GM18858 (cell line): Measurements from ENCODE around the gene CRYBA2.

ENCODE experiments used
- ATAC-seq: cut with Tn5 transposase; IDR thresholded peaks from one replicate; pipeline ENCODE4 v1.9.1; 2021; ENCODE audit not compliant: unreplicated experiment

CRYBA2 gene

DNA sequence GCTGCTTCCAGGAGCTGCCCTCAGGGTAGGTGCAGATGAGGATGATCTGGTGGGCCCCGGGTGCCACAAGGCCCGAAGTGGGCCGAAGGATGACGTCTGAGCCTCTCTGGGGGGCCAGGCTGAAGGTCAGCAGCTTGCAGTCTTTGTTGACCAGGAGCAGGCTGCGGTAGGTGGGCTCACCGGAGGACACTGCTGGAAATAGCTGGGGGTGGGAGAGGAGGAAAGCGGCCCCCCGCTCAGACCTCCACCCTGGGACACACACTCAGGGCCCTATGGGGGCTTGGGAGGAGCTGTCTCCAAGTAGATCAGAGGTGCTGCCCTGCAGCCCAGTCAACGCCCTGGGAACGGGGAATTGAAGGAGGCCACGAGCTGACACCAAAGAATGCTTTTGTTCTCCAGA lies 30.8 kb upstream of the CRYBA2 start:
- ATAC-seq, result no peak

DNA sequence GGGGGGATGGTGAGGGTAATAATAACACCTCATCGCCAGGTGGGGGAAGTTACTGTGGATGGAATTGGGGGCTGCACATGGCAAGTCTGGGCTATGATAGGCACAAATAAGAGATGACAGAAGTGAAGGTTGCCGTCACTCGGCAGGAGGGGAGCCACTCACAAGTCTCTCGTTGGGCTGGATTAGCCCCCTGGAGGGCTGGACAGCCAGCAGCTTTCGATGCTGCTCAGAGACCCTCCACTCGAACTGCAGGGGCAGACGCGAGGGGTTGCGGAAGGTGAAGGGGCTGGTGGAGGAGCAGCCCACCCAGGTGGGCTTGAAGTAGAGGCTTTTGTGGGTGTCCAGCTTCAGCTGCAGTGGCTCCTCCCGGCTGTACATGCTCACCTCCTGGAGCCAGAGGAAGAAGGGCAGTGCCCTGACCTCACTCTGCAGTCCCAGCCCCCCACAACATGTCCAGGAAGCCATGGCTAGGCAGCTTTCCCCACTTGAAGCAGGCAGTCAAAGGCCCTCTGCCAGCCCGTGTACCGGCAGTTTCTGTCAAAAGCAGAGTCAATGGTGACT lies 29.9 kb upstream of the CRYBA2 start:
- ATAC-seq, result no peak

GRCh38 chr2:219022616-219023015 lies 29.4 kb upstream of the CRYBA2 start:
- no peak for ATAC-seq

DNA sequence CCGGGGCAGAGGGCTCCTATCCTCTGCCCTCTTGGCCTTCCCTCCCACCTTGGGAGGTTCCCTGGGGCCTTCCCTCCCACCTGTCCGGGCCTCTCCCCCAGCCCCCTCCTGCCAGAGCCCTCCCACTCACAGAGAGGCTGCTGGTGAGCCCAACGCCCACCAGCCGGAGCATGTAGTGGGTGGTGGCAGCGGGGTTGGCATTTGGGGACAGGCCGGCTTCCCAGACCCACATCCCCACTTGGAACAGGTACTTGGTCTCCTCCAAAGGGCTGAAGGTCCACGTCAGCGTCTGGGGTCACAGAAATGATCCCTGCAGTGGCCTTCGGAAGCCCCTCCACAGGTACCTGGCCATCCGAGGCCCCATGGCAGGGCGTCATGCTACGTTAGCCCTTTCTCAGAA lies 28.8 kb upstream of the CRYBA2 start:
- ATAC-seq, result no peak

DNA sequence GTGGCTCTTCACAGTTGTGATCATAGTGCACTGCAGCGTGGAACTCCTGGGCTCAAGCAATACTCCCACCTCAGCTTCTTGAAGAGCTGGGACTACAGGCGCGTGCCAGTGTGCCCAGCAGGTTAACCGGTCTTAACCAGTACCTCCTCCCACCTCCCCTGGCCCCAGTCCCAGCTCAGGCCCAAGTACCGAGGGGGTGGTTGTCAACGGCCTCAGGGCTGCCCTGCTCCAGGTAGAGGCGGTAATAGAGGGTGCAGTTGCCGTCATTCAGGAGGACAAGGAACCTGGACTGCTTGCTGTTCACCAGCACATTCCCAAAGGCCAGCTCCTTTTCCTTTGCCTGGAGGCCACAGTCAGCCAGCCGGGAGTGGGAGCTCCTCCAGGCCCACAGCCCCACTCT lies 28.4 kb upstream of the CRYBA2 start:
- no peak for ATAC-seq

GRCh38 chr2:219020604-219021365 lies 27.6 kb upstream of the CRYBA2 start:
- no peak for ATAC-seq

DNA sequence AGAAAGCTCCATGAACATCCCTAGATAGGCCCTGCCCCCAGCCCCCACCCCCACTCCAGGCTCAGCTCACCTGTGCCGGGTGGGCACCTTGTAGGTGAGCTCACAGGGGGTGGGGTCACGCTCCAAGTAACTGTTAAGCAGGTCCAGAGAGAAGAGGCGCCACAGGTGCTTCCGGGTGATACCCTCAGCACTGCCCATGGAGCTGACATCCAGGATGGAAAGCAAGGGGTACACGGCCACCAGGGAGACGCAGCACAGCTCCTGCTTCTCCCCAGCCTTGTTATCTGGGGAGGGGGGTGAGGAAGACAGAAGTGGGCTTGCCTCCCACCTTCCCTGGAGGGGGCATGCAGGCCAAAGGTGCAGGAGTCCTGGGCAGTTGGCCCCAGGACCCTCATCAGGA lies 26.2 kb upstream of the CRYBA2 start:
- ATAC-seq, result no peak

GRCh38 chr2:219018726-219019125 lies 25.5 kb upstream of the CRYBA2 start:
- ATAC-seq, result no peak

DNA sequence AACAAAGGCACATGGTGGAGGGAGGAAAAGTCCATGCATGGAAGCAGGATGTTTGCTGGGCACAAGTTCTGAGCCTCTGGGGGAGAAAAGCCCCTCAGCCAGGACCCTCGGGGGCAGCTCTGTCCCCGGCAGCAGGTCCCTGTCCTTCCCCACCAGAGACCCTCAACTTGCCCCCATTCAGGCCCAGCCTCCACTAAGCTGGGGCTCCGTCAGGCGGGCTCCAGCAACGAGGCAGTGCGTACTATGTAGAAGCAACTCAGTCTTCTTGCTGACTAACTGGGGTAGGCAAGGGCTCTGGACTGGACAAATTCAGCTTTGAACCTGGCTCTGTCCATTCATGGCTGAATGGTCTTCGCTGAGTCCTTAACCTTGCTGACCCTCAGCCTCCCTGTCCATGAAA lies 25.1 kb upstream of the CRYBA2 start:
- no peak for ATAC-seq

- ATAC-seq, result no peak
Measured at GRCh38 chr2:219017201-219017931, 24.1 kb upstream of the CRYBA2 start.

DNA sequence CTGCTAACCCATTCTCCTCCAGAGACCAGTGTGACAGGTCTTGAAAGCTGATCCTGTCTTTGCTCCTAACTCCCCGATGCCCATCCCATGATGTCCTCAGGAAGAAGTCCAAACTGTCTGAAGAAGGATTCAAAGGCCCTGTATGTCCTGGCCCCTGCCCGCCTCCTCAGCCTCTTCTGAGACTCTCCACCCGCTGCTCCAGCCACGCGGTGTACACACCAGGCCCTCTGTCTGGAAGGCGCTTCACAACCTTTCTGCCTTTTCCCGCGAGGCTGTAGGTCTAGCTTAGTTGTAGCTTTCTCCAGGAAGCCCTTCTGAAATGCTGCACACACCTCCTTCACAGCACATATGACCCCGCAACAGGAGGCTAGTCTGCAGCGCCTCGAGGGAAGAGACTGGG lies 23.5 kb upstream of the CRYBA2 start:
- ATAC-seq, result no peak

DNA sequence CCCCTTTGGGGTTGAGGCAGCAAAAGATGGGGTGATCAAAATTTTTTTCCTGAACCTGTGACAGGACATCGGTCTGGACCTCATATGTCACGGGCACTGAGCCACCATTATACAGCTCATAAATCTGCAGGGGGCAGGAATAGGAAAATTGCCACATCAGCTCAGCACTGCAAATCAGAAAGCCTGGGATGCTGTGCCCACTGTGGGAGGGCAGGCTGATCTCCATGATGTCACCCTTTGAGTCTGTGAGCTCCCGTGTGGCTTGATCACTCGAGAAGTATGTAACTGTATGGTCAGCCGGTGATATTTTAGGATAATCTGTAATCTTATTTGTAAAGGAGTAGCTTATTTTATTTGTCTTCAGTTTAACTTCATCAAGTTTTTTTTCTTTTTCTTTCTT lies 17.7 kb upstream of the CRYBA2 start:
- ATAC-seq, result no peak

DNA sequence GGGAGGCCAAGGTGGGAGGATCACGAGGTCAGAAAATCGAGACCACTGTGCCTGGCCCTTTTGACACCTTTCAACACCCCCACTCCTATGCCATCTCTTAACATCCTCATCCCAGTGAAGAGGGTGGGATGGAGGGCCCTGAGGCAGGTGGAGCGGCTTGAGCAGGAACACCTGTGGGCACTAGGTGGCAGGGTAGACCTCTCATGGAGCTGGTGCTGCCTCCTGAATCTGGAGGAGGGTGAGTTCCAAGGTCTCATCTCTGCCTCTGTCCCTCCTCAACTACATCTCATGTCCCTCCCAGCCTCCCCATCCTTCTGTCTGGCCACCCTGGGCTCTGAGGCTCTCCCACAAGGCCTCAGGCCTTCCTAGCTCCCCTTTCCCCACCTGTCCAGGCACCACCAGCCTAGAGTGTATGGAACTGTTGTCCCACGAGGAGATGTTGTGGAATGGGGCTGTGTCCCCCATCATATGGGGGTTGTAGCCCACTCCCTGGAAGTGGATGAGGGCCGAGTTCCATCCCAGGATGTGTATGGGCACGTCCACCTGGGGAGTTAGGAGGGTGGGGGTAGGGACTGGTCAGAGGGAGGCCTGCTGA lies 17.0 kb upstream of the CRYBA2 start:
- ATAC-seq, result no peak

- ATAC-seq, result no peak
Measured at GRCh38 chr2:219009294-219009693, 16.1 kb upstream of the CRYBA2 start.

DNA sequence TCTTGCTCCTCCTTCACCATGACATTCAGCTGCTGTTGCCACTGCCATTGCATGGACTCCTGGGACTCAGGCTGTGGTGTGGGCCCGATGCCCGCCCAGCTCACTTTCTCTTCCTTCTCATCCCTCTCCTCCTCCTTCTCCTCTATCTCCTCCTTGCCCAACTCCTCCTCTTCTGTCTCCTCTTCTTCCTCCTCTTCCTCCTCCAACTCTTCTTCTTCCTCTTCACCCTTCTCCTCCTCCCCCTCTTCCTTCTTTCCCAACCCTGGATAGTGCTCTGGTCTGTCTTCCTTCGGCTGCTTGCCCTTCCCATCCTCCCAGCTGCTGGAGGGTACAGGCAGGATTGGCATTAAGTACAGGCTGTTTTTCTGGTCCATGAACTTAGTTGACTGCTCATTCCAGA lies 10.8 kb upstream of the CRYBA2 start:
- ATAC-seq, result no peak

DNA sequence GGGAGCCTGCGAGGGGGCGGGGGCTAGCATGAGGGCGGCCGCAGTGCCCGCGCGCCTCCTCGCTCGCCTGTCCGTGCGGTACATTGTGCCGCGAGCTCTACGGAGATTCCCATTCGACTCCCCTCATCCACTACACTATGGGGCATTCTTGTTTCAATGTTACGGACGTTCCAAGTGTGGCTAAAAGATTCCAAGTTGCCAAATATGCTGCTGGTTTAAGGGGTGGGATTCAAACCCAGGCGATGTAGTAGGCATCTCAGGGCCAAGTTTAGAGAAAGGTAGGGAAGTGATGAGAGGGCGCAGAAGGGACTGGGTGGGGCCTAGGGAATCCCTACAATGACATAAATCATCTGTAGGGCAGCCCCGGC lies 10.0 kb upstream of the CRYBA2 start:
- no peak for ATAC-seq

DNA sequence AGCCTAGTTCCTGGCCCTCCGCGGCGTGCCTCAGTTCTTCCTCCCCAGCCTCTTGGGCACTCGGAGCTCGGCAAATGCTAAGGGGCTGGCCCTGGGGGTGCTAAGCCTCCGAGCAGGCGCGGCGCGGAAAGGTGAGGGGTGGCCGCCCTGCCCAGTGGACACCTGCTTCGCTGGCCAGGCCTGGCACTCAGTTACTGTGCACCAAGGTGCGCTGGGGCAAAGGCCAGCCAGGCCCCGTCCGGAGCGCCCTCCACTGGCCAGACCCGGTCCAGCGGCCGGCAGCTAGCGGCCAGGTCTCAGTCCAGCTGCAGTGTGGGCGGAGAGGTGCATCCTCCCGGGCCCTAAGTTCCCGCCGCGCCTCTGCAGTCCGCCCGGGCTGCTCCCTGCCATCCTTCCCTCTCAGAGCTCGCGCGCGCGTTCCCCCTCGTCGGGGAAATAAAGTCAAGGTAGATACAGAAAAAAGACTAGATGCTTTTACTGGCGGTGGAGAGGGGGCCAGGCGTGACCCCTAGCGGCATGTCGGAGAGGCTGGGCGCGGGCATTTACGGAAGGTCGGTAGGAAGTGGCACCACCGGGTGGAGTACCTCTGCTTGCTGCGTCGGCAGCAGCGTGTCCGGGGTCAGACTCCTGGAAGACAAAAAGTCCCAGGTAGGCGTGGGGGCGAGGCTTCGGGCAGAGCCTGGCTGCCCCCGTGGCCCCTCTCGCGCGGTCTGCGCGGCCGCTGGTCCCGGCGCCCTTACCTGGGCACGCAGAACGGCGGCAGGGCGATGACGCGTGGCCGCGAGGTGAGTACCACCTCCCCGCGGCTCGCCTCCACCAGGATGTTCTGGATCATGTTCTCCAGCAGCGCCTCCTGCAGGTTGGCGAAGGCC lies 9.4 kb upstream of the CRYBA2 start:
- no peak for ATAC-seq

DNA sequence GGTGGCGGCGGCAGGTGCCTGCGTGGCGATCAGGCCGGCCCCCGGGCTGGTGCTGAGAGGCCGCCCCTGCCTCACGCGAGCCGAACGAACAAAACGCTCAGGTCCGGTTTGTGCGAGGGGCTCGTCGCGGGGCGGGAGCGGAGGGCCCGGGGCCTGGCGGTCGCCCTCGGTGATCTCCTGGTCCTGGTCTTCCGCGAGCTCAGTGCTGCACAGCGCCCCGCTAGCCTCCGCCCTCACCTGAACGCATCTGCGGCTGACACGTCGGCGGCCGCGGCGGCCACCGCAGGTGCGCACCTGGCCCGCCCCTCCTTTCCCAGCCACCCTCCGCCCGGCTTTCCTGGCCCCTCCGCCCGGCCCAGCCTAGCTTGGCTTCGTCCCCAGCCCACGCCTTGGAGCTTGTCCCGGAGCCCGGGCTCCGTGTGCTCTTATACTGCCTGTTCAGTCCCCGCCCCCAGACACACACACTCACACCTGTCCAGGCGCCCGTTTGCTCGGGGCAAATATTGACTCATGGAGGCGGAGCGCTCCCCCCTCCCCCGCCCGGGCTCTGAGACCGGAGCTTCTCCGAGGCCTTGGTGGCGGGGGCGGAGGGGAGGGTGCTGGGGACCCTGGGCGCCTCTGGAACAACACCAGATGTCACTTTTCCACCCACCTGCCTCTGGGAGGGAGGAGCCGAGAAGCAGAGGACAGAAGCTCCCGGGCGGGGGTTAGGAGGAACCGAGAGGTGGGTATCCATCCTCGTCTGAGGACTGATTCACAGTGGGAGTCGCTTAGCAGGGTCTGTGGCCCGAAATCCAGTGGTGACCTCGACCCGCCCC lies 8.6 kb upstream of the CRYBA2 start:
- no peak for ATAC-seq

- no peak for ATAC-seq
Measured at GRCh38 chr2:219001100-219001576, 7.9 kb upstream of the CRYBA2 start.

- ATAC-seq, result no peak
Measured at GRCh38 chr2:219000569-219000960, 7.3 kb upstream of the CRYBA2 start.
